ENCODE measurements around the gene LRRC47.

The LRRC47 gene

DNA sequence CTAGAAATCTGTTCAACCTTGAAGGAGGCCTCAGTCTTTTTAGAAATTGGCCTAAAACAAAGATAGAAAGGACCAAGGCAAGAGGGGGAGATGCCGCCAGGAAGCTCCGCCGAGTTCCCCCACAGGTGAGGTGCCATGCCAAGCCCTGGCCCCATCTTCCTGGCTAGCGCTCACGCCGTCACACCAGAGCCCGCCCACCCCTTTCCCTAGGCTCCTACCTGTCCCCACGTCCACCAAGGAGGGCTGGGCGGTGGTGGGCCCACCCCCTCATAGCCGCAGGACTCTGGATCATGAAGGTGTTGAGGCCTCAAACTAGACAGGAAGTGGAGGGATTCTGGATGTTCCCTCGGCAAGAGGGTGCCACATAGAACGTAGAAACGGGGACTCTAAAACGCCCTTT lies 59.6 kb downstream of the LRRC47 start:
- Mint-ChIP-seq H3K27ac (no peak overlapping the region), H3K36me3 (ENCODE audit: low read depth) (peaks cover 10% of the 10 kb centered on the region), H3K9me3 (no peaks in the 10 kb centered on the region), H3K4me1 (peaks cover 10% of the 10 kb centered on the region), H3K27me3 (ENCODE audit: low read depth) (no peaks in the 10 kb centered on the region), H3K4me3 (no peak overlapping the region)
- TF ChIP-seq, protein P1, sequence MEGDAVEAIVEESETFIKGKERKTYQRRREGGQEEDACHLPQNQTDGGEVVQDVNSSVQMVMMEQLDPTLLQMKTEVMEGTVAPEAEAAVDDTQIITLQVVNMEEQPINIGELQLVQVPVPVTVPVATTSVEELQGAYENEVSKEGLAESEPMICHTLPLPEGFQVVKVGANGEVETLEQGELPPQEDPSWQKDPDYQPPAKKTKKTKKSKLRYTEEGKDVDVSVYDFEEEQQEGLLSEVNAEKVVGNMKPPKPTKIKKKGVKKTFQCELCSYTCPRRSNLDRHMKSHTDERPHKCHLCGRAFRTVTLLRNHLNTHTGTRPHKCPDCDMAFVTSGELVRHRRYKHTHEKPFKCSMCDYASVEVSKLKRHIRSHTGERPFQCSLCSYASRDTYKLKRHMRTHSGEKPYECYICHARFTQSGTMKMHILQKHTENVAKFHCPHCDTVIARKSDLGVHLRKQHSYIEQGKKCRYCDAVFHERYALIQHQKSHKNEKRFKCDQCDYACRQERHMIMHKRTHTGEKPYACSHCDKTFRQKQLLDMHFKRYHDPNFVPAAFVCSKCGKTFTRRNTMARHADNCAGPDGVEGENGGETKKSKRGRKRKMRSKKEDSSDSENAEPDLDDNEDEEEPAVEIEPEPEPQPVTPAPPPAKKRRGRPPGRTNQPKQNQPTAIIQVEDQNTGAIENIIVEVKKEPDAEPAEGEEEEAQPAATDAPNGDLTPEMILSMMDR (IDR thresholded peaks at IDR 0.05; ENCODE audit: unreplicated experiment in 3 of 3), result no peak

DNA sequence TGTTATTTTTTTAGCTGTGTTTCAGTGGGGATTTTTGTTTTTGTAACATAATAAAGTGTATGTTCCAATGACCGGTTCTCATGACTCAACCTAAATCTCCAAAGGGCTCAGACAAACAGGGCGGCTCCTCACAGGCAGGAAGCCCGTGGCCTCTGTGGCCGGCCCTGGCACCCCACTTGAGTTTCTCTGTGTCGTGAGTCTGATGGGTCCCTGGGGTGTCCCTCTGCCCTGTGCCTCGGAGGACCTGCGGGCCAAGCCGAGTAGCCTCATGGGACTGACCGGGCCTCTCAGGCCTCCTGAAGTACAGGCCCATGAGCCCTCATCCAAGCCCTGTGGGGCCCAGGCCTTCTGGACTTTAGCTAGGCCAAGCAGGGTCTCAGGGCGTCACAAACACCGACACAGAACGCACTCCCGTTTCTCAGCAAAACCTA lies 60.2 kb downstream of the LRRC47 start:
- H3K4me1 Mint-ChIP-seq, result peaks cover 14% of the 10 kb centered on the region
- peaks cover 5% of the 10 kb centered on the region for H3K36me3 Mint-ChIP-seq (ENCODE audit: low read depth)
- TF ChIP-seq, protein P1 (IDR thresholded peaks at IDR 0.05; ENCODE audit: unreplicated experiment in 3 of 3), result no peak
- H3K9me3 Mint-ChIP-seq, result no peaks in the 10 kb centered on the region
- peak overlapping the region in 1 of 3 experiments; percentile 30 for H3K27ac Mint-ChIP-seq
- no peaks in the 10 kb centered on the region for H3K27me3 Mint-ChIP-seq (ENCODE audit: low read depth)
- no peak overlapping the region for H3K4me3 Mint-ChIP-seq

DNA sequence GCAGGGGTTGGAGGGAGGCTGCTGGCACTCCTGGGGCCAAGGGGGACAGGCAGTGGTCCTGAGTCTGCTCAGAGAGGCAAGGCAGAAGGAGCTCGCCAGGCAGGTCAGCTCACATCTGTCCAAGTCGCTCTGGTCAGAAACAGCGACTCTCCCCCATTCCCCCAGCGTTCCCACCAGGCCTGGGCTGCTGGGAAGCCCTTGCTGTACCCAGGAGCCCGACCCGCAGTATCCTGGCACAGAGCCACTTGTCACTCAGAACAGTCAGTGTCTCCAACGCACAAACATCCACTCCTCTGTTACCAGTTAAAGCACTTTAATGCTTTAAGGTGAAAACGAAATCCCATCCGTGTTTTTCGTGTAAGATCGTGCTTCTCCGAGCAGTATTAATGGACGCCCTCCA lies 60.6 kb downstream of the LRRC47 start:
- Mint-ChIP-seq H3K4me1 (peaks cover 14% of the 10 kb centered on the region), H3K9me3 (no peaks in the 10 kb centered on the region), H3K36me3 (ENCODE audit: low read depth) (peaks cover 5% of the 10 kb centered on the region), H3K27ac (peak overlapping the region in 1 of 3 experiments; percentile 30), H3K27me3 (ENCODE audit: low read depth) (no peaks in the 10 kb centered on the region), H3K4me3 (no peak overlapping the region)
- TF ChIP-seq, protein P1 (IDR thresholded peaks at IDR 0.05; ENCODE audit: unreplicated experiment in 3 of 3), result no peak

DNA sequence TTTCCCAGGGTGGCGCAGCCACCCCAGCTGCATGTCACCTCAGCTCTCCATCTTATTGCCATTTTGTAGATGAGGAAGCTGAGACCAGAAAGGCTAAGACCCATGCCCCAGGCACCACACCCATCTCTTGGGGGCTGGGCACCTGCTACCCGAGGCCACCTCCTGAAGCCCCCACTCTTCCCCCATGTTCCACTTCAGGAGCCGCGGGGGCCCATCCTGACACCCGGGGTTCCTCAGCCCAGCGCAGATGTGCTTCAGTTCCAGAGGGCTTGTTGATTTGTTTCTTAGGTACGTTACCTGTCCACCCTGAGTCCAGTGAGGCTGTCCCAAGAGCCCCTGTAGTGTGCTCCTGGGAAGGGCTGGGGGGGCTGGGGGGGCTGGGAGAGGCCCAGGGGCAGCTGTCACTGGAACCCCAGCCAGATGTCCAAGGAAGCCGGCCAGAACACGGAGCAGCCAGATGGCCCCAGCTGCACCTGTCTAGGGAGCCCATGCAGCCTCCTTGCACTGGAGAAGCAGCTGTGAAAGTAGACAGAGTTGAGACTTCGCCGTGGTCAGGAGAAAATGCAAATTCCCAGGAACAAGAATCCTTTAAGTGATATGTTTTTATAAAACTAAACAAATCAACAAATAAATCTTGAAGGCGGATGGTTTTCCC lies 61.1 kb downstream of the LRRC47 start:
- Mint-ChIP-seq H3K27ac (no peak overlapping the region), H3K9me3 (no peaks in the 10 kb centered on the region), H3K4me3 (no peak overlapping the region), H3K4me1 (peaks cover 14% of the 10 kb centered on the region), H3K36me3 (ENCODE audit: low read depth) (peaks cover 5% of the 10 kb centered on the region), H3K27me3 (ENCODE audit: low read depth) (no peaks in the 10 kb centered on the region)
- TF ChIP-seq, protein P1 (IDR thresholded peaks at IDR 0.05; ENCODE audit: unreplicated experiment in 3 of 3), result no peak

DNA sequence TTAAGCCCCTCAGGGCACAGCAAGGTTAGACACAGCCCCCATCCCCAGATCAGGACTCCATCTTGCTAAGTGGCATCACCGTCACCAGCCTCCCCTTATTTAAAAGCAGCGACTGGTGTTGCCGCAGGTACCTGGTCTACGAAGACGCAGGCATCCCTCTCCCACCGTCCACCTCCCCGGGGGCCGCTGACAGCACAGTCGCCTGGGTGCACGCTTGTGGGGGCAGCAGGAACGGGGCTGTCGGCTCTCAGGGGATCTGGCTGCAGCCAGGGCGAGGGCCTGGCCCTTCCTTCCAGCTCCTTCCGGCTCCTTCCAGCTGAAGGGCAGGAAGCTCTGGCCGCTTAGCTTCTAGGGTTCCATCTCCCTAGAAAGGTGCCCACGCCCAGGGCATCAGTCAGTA lies 61.7 kb downstream of the LRRC47 start:
- no peaks in the 10 kb centered on the region for H3K27me3 Mint-ChIP-seq (ENCODE audit: low read depth)
- H3K4me3 Mint-ChIP-seq, result no peak overlapping the region
- H3K9me3 Mint-ChIP-seq, result no peaks in the 10 kb centered on the region
- H3K36me3 Mint-ChIP-seq (ENCODE audit: low read depth), result peaks cover 5% of the 10 kb centered on the region
- peaks cover 14% of the 10 kb centered on the region for H3K4me1 Mint-ChIP-seq
- TF ChIP-seq, protein P1 (IDR thresholded peaks at IDR 0.05; ENCODE audit: unreplicated experiment in 3 of 3), result no peak
- no peak overlapping the region for H3K27ac Mint-ChIP-seq

Data from nephron (organoid).